GM13977 (cell line): ENCODE measurements around the gene DENND4B.

Experiments used
- DNase-seq: peaks from one replicate; pipeline ENCODE4 v3.0.0; 2012; ENCODE audit warnings: low spot score
- CTCF ChIP-seq: IDR thresholded peaks from 2 replicates; pipeline ENCODE4 v1.5.1; 2012; ENCODE audit warnings: mild to moderate bottlenecking, control low read depth; ENCODE audit not compliant: insufficient read depth; ENCODE audit errors: extremely low read depth, missing control alignments
- in situ Hi-C: fragments of 300-500 bp; cut with MboI; formaldehyde crosslinking; loops from one replicate; pipeline ENCODE4 v1.12.0; 2022; ENCODE audit warnings: low sequenced_read_pairs, low pct_unique_long_range_greater_than_20kb, mixed read lengths, inconsistent platforms; ENCODE audit not compliant: unreplicated experiment

Gene DENND4B

GRCh38 chr1:153934746-153935145 is 11.8 kb downstream of the DENND4B start:
- DNase-seq: no peak
- no peak for TF ChIP-seq CTCF
- in situ Hi-C loops: no loop called here

GRCh38 chr1:153933955-153934354 is 12.6 kb downstream of the DENND4B start:
- in situ Hi-C loops: no loop called here
- no peak for TF ChIP-seq CTCF
- no peak for DNase-seq

GRCh38 chr1:153933430-153933829 is 13.1 kb downstream of the DENND4B start:
- in situ Hi-C loops: no loop called here
- TF ChIP-seq CTCF: no peak
- no peak for DNase-seq

- in situ Hi-C loops: no loop called here
- no peak for DNase-seq
- no peak for TF ChIP-seq CTCF
Observed at GRCh38 chr1:153932156-153933131, 14.1 kb downstream of the DENND4B start.

- no peak for DNase-seq
- TF ChIP-seq CTCF: no peak
- in situ Hi-C loops: no loop called here
Observed at GRCh38 chr1:153929981-153930948, 16.3 kb downstream of the DENND4B start.

- TF ChIP-seq CTCF: no peak
- in situ Hi-C loops: no loop called here
- DNase-seq: no peak
Observed at GRCh38 chr1:153929426-153929825, 17.1 kb downstream of the DENND4B start.
